ENCODE measurements around the gene CHRNE.
"Not testable (repeated sequence)": the region's sequence is repeated elsewhere in the genome, so short reads cannot be mapped to it uniquely, and the experiment has no call there.

The CHRNE gene

GRCh38 chr17:4906642-4907041 lies 3.7 kb upstream of the CHRNE start:
- DNase-seq (ENCODE audit: low read depth), result not testable (repeated sequence)

DNA sequence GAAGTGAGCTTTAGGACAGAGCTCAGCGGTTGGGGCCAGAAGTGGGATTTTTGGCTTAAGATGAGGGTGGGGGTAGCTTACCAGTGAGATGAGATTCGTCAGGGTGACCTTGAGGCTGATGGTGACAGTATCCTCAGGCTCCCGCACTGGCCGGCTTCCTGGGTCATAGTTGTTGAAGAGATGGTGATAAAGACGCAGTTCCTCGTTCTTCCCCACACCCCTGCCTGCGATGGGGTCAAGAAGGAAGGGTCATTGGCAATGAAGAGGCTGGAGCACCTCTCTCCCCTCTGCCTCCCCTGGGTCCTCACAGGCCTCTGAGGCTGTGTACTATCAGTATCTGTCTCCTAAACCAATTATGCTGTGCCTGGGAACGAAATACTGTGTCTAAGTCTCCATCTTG lies 358 bp downstream of the CHRNE start:
- no peak for DNase-seq (ENCODE audit: low read depth)

DNA sequence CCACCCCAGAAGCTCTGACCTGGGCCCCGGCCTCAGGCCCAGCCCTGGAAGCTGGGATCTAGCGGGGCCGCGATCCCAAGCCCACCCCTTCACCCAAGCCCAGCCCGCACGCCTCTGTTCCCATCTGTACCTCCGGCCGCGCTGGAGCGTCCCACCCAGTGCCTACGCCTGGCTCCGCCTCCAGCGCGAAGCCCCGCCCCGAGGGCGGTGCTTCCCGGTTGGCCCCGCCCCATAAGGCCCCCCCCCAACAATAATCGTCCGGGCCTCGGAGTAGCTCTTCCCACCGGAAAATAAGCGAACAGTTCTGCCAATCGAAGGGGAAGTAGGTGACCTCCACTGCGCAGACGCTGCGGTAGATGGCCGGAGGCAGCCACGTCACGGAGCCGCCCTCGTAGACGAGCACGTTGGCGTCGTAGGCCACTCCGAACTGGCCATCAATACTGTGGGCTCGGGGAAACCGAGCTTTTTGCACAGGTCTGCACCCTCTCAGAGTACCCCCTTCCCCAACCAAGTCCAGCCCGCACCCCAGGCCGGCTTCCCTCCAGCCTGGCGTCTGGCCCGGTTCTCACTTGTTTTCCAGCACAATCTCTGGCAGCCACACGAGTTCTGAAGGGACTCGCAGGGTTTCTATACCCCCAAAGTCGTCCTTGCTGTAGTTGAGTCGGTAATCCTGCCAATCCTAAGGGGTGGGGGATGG lies 1.1 kb downstream of the CHRNE start:
- no peak for DNase-seq (ENCODE audit: low read depth)

- DNase-seq (ENCODE audit: low read depth), result no peak
Measured at GRCh38 chr17:4901108-4901647, 1.7 kb downstream of the CHRNE start.

GRCh38 chr17:4900231-4901107 lies 2.4 kb downstream of the CHRNE start:
- DNase-seq (ENCODE audit: low read depth), result no peak

GRCh38 chr17:4899341-4900230 lies 3.3 kb downstream of the CHRNE start, which contains the start of gene C17orf107:
Gene C17orf107, plus strand, starts transcription at chr17:4899536. Its CDS starts 227 bp downstream, at chr17:4899763.
- peak; percentile 52 for DNase-seq (ENCODE audit: low read depth)

GRCh38 chr17:4898927-4899326 lies 4.0 kb downstream of the CHRNE start:
- DNase-seq (ENCODE audit: low read depth), result no peak

DNA sequence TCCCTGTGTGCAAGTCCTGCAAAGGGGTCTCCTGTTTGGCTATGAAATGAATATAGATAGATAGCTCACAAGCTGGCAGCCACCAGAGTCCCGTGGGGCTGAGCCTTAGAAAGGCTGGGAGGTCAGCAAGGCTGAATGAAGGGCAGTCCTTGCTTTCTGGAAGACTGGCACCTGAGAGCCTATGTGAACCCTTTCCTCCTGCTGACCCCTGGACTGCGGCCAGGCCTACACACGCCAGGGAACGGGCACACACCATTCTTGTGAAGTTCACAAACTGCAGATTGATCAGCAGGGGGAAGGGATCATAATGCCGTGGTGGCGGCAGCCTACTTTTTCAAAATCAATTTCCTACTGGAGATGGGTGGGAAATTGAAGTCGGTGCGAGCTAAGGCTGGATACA lies 4.5 kb downstream of the CHRNE start:
- no peak for DNase-seq (ENCODE audit: low read depth)

DNA sequence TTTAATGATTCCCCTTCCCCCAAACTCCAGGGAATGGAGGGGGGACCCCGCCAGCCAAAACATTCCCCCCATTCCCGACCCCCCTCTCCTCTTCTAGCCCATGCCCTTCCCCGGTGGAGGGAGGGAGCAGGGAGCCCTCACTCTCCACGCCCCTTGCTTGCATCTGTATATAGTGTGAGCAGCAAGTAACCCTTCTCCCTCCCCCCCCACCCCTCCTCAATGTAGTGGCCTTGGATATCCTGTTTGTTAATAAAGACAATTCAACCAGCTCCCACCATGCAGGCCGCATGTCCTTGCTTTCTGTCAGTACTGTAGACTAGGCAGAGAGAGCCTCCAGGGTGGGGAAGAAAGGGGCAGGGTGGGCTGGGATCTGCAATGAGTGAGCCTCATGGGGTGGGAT lies 5.1 kb downstream of the CHRNE start:
- DNase-seq (ENCODE audit: low read depth), result no peak

- no peak for DNase-seq (ENCODE audit: low read depth)
Measured at GRCh38 chr17:4897198-4897687, 5.7 kb downstream of the CHRNE start.

DNA sequence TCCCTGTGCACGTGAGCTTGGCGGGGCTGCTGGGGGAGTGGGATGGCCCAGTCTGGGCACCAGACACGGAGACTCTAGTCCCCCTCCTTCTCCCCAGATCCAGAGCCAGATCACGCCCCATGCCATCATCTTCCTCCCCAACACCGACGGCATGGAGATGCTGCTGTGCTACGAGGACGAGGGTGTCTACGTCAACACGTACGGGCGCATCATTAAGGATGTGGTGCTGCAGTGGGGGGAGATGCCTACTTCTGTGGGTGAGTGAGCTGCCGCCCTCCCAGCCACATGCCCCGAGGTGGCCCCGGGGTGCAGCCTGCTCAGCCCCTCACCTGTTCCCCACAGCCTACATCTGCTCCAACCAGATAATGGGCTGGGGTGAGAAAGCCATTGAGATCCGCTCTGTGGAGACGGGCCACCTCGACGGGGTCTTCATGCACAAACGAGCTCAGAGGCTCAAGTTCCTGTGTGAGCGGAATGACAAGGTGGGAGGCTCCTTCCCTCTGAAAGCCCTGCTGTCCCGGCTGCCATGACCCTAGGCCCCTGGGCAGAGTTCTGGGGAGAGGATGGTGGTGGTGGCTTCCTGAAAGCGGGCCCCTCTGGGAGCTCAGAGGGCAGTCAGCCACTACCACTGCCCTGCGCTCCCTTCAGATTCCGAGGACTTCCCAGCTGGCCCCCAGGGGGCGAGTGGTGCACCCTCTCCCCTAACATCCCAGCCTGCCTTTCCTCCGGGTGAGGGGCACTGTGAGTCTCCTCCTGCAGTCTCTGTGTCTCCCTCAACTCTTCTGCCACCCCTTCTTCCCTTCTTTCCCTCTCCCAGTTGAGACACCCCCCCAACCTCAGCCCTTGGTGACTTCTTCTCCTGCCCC lies 6.3 kb downstream of the CHRNE start:
- no peak for DNase-seq (ENCODE audit: low read depth)

DNA sequence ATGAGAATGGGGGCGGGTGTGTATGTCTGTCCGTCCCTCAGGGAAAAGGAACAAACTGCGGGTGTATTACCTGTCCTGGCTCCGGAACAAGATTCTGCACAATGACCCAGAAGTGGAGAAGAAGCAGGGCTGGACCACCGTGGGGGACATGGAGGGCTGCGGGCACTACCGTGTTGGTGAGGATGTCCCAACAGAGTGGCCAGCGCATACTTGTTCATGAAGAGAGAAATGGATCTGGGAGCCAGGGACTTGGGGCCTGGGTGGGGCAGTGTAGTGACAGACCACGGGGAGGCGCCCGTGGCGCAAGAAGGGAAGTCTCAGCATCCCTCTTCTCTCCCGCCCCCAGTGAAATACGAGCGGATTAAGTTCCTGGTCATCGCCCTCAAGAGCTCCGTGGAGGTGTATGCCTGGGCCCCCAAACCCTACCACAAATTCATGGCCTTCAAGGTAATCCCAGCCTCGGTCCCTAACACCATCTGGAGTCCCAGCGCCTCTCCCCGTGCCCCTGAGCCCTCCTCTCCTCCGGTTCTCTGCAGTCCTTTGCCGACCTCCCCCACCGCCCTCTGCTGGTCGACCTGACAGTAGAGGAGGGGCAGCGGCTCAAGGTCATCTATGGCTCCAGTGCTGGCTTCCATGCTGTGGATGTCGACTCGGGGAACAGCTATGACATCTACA lies 7.1 kb downstream of the CHRNE start:
- DNase-seq (ENCODE audit: low read depth), result no peak

GRCh38 chr17:4895121-4895520 lies 7.8 kb downstream of the CHRNE start:
- DNase-seq (ENCODE audit: low read depth), result no peak

DNA sequence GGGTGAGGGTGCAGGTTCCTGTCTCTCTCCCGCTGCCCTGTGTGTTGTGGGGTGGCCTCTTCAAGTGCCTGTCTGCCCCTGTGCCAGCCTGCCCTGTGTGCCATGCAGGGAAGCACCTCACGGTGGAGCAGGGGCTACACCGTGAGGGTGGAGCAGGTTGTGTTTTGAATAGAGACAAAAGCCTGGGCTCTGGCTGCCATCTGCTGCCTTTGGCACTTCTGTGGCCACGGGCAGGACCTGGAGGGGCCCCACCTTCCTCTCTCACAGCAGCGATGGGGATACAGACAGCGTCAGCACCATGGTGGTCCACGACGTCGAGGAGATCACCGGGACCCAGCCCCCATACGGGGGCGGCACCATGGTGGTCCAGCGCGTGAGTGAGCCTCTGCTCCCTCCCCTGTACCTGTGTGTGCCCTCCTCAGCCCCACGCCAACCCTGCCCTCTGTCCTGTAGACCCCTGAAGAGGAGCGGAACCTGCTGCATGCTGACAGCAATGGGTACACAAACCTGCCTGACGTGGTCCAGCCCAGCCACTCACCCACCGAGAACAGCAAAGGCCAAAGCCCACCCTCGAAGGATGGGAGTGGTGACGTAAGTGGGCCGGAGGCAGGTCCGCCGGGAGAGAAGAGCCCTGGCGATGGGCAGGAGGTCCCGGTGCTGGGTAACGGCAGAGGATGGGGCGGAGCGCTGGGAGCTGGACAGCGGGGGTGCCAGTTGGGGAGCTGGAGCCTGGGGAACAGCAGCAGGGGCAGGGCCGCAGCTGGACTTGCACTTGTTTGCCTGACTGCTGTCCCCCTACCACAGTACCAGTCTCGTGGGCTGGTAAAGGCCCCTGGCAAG lies 9.0 kb downstream of the CHRNE start:
- DNase-seq (ENCODE audit: low read depth), result no peak

- no peak for DNase-seq (ENCODE audit: low read depth)
Measured at GRCh38 chr17:4893272-4893671, 9.6 kb downstream of the CHRNE start.

DNA sequence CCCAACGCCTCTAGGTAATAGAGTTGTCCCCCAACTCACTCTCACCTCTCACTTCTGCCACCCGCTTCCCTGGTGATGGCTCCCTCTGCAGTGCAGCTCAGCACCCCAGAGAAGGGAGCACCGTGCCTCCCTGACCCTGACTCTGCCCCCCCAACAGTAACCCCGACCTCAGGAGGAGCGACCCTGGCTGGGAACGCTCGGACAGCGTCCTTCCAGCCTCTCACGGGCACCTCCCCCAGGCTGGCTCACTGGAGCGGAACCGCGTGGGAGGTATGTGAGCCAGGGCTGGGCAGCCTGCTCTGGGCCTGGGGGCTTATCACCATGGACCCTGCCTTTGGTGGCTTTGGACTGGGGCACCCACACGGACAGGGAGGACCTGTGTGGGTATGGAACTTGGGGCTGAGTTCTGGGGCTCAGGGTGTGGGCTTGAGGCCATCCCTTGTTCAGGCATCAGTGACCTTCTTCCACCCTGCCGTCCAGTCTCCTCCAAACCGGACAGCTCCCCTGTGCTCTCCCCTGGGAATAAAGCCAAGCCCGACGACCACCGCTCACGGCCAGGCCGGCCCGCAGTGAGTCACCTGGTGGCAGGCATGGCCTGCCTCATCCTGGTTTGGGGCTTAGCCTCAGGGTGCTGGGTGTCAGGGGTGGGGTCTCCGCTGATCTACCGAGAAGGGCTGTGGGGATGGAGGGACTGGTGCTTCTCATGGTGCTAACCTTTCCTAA lies 10.2 kb downstream of the CHRNE start:
- no peak for DNase-seq (ENCODE audit: low read depth)

DNA sequence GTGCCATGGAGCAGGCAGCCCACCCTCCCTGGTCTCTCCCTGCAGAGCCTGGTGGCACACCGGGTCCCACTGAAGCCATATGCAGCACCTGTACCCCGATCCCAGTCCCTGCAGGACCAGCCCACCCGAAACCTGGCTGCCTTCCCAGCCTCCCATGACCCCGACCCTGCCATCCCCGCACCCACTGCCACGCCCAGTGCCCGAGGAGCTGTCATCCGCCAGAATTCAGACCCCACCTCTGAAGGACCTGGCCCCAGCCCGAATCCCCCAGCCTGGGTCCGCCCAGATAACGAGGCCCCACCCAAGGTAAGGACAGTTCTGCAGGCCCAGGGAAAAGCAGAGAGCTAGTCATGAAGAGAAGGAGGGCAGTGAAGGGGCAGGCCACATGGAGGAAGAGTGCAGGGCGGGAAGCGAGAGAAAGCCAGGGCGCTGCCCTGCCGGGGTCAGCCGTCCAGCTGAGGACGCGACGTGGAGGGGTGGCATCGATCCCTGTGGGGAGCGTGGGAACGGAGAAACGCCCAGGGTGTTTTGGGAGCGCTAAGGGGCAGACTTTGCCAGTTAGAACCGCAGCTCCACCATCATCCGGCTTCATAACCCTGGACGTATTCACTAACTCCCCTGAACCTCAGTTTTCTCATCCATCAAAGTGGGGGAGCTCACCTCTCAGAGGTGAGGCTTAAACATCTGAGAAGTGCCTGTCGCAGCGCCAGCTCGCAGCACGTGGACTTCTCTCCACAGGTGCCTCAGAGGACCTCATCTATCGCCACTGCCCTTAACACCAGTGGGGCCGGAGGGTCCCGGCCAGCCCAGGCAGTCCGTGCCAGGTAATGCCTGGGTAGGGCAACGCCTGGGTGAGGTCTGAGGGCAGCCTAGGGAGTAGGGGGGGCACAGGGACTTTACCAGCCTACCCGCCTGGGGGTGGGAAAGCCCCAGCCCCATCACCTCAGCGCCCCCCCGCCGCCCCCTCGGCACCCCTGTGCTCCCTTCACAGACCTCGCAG lies 11.2 kb downstream of the CHRNE start:
- DNase-seq (ENCODE audit: low read depth), result no peak

All from ELR (cell line).